Left ventricle myocardium superior (tissue), 1 donor: ENCODE data around the gene ADGRG2. TPM values are rescaled to one million over a fixed set of nuclear protein-coding genes. Genes with fewer than 3 reads are reported as not detected.
"Not testable (repeated sequence)": the region's sequence is repeated elsewhere in the genome, so short reads cannot be mapped to it uniquely, and the experiment has no call there.

Experiments used
- ATAC-seq: fragments of 200-7000 bp; cut with Tn5 transposase; one replicate; pipeline ENCODE4 v1.9.1; 2020; ENCODE audit warnings: mild to moderate bottlenecking, moderate library complexity
- DNase-seq: peaks from one replicate; pipeline ENCODE4 v3.0.0-alpha.2; 2020
- intact Hi-C: fragments of 100-400 bp; cut with micrococcal nuclease; formaldehyde crosslinking; loops from one replicate; pipeline ENCODE4 v1.11.0; 2022
- total RNA-seq: library from RNA; stranded (reverse); fragmentation: NEBNext Ultra II Directional; extraction: Animal tissue kit (Norgen Biotek cat#: 25700); gene quantifications from one replicate; pipeline ENCODE4 v1.2.1, GENCODE V29; 2021
- donor health status: DM: no; HTN: yes; CAD: no; lungs with severe emphysema.

The ADGRG2 gene
- total RNA-seq, 1 donor from 2014 or later: 0.17 TPM

DNA sequence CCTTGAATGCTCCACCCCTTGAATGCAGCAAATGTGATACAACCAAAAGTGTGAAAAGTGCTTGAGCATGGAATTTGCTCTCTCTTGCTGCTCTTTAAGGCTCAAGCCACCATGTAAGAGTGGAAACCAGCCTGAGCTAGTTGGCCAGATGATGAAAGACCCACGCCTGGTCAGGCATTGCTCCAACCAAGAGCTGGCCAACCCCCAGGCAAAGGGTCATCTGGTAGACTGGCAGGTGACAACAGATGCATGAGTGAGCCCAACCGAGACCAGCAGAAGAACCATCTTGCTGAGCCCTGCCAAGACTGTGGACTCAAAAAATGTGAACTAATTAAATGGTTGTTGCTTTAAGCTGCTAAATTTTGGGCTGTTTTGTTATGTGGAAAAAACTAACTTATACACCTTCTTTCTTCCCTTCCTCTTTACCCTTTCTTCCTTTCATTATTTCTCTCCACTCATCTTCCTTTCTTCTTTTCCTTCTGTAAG lies 32.7 kb downstream of the ADGRG2 start:
- DNase-seq (no peak), ATAC-seq (no peak)
- intact Hi-C loops: no loop called here

DNA sequence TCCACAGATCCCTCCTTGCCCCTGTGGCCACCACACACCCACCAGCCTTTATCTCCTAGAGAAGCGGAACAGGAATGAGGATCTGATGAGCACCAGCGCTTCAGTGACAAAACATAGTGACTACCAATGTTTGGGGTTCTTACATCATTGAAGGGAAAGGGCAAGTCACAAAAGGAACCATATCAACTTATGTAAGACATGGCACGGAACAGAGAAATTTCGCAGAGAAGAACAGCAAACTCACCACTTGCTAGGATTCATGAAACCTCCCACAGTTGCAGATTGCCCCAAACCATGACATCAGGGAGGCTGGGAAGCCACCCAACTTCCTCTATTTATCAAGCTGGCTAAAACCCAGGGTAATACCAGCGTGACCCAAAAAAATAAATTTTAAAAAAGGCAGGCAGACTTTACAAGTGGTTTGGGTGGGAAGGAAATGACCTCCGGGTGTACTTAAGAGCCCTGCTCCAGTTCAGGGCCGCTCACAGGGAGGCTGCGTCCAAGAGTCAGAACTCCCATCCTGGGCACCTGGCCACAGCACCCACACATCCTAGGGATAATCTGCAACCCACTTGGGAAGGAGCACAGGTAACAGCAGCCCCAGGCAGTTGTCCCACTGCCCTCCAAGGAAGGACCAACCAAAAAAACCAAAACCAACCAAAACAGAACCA lies 36.0 kb downstream of the ADGRG2 start:
- intact Hi-C loops: no loop called here
- no peak for DNase-seq
- no peak for ATAC-seq

DNA sequence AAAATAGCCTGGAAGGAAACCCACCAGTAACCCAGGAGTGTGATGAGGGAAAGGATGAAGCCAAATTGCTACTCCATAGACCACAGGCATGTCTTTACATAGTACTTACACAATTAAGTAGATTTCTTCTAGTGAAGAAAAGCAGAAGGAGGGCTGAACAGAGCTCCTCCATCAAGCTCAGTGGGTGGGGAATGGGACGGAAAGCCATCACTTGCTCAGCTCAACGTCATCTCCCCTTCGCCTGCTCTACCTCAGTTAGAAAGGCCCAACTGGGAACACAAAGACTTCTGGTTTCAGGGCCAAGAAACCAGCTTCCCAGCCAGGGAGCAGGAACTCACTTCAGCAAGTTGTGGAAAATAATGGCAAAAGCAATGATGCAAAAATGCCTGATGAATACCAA lies 36.6 kb downstream of the ADGRG2 start:
- no peak for DNase-seq
- ATAC-seq: no peak
- intact Hi-C loops: no loop called here

DNA sequence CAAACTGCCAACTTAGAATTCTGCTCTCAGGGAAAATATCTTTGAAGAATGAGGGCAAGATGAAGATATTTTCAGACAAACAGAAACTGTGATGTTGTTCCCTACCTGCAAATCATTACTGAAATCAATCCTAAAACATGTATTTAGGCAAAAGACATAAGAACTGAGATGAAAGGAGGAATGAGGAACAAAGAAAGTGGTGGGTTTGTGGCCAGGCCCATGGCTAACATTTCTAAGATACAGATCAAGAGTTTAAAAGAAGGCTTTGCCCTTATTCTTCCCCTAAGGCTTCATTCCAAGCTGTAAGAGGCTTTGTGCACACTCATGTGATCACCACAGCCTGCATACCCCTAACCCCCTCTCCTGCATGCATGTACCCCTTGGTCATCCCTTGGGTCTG lies 46.5 kb downstream of the ADGRG2 start:
- intact Hi-C loops: no loop called here
- no peak for DNase-seq
- ATAC-seq: no peak

DNA sequence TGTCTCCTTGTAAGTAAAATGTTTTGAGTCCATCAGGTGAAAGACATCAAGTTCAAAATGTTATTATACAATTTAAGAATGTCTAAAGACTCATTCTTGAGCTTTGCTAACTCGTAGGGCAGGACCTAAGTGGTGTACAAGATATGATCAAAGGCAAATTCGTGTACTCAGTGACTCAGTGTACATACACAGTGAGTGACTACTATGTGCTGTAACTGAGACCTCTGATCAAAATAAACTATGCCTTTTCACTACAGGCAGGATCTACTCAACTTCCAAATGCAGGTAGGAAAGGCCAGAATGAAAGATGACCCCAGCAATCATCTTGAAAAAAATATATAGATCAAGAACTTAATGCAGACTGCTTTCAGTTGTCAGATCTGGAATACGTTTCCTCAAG lies 49.9 kb downstream of the ADGRG2 start:
- intact Hi-C loops: no loop called here
- ATAC-seq: no peak
- no peak for DNase-seq

DNA sequence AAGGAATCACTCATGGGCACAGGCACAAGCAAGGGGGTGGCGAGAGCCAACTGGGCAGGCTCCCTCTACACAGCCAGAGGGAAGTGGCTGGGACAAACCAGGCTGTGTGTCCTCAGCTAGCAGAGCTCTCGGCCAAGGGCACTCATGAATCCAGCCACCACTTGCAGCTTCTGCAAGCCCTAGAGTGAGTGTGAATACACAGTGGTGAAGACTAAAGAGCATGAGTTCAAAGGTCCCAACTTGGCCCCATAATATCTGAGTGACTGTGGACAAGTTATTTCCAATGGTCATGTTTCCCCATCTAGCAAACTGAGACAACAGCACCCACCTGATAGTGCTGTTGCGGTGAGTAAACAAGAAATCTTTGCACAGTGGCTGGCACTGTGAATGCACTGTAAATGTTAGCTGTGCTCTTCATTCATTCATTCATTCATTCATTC lies 51.7 kb downstream of the ADGRG2 start:
- peak; percentile 39 for DNase-seq
- intact Hi-C loops: no loop called here

DNA sequence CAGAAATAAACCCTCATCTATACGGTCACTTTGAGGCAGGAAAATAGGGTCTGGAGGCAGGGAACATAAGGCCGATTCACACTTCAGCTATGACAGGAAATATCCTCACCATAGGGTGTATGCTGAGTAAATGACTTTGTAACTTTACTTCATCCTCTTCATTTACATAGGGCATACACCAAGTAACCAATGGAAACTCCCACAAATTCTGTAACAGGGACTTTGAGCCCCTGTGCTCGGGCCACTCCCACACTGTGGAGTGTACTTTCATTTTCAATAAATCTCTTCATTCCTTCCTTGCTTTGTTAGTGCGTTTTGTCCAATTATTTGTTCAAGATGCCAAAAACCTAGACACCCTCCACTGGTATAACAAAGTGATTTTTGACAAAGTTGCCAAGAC lies 55.3 kb downstream of the ADGRG2 start:
- intact Hi-C loops, ATAC-seq, DNase-seq: not testable (repeated sequence)

More for the DNA sequence above, 51.7 kb downstream of the ADGRG2 start:
- peak; percentile 68 for ATAC-seq

DNA sequence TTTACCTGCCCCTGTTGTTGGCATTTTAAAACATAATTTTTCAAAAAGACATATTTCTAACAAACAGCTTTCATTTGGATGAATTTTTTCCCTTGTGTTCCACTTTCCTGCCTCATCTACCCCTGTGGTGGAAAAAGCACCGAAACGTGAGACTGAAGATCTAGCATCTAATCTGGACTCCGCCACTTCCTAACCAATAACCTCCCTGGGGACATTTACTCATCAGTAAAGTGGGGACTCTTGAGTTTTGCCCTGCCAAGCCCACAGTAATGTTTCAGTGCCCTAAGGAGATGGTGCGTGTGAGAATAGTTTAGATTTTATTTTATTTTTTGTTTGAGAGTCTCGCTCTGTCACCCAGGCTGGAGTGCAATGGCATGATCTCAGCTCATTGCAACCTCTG lies 56.7 kb downstream of the ADGRG2 start:
- intact Hi-C loops: no loop called here
- ATAC-seq: no peak

DNA sequence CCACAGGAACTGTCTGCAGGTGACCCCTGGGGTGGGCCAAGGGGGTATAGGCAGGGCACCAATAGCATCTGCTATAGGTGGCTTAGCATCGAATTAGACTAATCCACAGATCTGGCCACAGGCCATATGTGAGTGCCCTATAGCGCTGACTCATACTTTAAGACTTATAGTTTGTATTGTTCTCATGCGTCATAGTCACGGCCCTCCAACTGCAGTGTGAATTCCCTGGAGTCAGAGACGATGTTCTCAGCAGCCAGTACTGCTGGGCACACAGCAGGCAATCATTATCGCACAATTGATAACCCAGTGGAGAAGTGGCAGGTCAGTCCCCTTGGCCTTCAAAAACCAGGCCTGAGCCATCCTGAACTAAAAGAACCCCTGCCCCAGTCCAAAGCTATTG lies 58.1 kb downstream of the ADGRG2 start:
- DNase-seq (no peak), ATAC-seq (no peak)
- intact Hi-C loops: no loop called here

More for the DNA sequence above, 56.7 kb downstream of the ADGRG2 start:
- DNase-seq: no peak

DNA sequence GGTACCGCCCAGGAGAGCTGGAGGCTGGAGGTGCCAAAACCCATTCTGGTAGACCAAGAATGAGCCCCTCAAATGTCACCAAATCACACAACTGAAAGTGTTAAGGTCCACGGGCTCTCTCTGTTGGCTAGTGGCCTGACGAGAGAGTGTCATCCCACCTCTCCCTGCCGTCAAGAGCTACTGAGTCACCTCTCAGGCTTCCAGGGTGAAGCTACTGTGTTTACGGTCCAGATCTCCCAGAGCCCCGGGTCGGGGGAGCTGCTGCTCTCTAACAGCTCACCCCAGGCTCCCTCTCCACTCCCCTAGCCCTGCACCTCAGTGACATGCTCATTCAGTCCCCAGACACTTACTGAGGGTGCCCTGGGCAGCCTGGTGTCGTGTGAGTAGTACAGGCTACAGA lies 59.2 kb downstream of the ADGRG2 start:
- no peak for DNase-seq
- intact Hi-C loops: no loop called here
- no peak for ATAC-seq

DNA sequence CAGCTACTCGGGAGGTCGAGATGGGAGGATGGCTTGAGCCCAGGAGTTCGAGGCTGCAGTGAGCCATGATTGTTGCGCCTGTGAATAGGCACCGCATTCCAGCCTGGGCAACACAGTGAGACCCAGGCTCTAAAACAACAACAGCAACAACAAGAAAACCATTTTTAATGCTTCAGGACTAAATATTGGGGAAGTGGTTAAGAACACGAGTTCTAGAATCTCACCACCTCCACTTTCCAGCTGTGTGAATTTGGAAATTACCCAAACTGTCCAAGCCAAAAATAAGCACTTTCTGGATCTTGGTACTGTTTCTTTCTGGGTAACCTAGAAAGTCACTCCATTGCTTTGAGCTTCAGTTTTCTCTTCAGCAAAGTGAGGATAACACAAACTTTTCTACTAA lies 63.2 kb downstream of the ADGRG2 start:
- DNase-seq: no peak
- intact Hi-C loops: no loop called here
- ATAC-seq: no peak

DNA sequence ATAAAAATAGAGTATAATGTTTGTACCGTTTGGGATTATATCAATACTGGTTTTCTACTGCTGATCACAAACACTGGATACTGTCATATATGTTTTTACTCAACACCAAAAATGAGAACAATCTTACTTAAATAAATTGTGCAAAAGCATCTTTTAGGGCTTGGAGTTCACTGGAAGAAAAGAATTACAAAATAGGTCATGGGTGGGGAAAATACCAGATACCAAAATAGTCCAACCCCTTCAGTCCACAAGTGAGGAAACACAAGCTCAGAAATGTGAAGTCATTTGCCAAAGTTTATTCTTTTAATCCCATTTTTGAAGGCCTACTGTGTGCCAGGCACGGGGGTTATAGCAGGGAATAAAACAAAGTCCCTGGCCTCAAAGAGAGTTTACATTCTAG lies 64.4 kb downstream of the ADGRG2 start:
- no peak for DNase-seq
- no peak for ATAC-seq
- intact Hi-C loops: no loop called here

DNA sequence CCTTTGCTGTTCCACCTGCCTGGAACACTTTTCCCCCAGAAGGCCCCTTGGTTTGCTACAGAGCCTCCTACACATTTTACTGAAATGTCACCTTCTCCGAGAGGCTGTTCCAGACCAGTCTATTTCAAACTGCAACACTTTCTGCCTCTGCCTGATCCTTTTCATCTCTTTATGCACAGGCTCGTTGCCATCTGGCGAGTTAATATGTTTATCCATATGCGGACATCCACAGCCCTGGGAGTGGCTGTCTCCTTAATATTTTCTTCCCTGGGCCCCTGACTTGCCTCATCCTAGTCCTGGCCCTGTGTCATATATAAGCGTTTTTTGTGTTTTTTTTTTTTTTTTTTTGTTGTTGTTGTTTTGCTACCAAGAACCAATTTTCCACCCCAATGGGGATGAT lies 73.2 kb downstream of the ADGRG2 start:
- intact Hi-C loops: no loop called here
- ATAC-seq: no peak
- DNase-seq: no peak

DNA sequence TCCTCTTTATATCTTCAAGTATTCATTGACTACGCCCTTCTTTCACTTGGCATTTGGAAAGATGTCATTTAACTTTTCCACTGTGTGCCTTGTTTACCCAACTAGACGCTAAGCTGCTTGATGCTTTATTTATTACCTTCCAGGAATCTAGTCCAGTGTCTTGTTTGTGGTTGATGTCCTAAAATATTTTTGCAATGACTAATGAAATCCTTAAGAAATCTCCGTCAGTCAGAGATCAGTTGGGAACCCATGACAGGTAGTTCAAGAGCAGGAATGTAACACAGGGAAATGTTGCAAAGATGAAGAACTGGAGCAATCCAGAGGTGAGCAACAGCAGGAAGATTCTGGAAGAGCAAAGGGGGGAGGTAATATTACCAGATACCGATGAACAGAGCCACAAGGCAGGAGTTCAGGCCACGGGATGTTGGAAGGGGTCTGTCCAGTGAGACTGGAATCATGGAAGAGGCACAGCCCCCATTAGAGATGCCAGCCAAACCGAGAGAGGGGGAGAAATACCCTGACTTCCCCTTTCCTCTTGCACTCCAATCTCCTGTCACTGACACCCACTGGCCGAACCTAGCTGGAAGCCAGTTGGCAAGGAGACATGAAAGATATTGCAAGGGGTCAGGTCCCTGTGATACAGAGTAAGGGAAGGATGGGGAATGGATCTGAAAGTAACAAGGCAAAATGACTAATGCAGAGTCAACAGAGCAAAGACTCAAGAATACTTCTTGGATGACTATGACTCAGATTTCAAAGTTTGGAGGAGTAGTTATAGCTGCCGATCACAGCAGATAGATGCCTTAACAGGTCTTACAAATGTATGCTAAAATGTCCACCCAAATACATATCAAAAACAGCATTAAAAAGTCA lies 75.7 kb downstream of the ADGRG2 start:
- ATAC-seq (no peak), DNase-seq (no peak)
- intact Hi-C loops: no loop called here

DNA sequence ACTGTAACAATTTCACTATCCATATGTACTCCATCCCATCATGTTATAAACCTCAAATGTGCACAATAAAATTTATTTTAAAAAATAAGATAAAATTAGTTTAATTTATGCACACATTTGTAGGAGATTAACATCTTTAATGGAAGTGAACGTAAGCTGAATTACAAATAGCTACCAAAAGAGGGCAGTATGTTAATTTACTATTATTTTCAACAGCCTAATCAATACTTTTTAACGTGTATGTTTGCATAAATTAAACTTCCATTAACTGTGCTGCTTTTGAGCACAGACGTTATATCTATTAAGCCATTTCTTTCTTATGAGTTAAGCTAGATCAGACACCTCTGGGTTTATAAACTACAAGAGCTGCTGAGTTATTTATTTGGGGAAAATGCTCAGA lies 81.9 kb downstream of the ADGRG2 start:
- intact Hi-C loops: no loop called here
- ATAC-seq (no peak), DNase-seq (no peak)

DNA sequence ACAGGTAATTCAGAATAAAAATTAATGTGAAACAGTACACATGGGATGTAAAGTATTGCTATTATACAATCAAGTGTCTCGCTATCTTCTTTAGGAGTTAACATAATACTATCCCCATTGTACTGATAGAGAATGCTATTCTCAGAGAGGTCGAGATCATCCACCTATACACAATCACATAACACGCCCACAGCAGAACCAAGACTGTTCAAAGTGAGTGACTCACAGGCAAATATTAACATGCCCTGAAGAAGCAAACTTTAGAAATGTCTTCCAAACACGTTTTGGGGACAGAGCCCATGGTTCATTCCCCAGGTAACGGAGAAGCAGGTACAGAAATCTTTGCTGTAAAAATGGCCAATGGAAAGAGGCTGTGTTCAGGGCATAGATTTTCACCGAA lies 88.2 kb downstream of the ADGRG2 start:
- no peak for ATAC-seq
- intact Hi-C loops: no loop called here
- no peak for DNase-seq

DNA sequence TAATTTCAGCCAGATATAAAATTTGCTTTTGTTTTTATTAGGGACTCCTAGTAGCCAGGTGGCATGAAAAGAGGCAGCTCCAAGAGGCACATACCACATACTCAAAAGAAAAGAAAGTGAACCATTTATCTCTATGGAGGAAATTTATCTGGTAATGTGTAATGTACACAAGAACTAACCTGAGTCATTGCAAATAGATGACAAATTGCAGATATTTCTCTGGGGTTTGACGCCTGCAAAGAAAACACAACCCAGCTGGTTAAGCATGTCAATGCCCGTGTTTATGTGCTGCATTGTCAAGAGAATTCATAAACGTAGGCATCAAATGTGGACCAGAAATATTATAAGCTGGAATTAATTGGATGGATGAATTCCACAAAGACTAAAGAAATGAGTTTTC lies 91.5 kb downstream of the ADGRG2 start:
- no peak for ATAC-seq
- no peak for DNase-seq
- intact Hi-C loops: no loop called here

DNA sequence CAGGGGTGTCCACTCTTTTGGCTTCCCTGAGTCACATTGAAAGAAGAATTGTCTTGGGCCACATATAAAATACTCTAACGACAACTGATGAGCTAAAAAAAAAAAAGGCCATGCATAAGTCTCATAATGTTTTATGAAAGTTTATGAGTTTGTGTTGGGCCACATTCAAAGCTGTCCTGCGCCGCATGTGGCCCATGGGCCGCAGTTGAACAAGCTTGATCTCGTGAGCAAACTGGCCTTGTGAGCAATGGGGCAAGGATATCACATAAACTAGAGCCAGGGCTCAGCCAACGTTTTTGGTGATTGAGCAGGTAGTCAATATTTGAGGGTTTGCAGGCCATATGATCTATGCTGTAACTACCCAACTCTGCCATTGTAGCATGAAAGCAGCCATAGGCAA lies 93.7 kb downstream of the ADGRG2 start:
- DNase-seq: no peak
- intact Hi-C loops: no loop called here
- no peak for ATAC-seq

DNA sequence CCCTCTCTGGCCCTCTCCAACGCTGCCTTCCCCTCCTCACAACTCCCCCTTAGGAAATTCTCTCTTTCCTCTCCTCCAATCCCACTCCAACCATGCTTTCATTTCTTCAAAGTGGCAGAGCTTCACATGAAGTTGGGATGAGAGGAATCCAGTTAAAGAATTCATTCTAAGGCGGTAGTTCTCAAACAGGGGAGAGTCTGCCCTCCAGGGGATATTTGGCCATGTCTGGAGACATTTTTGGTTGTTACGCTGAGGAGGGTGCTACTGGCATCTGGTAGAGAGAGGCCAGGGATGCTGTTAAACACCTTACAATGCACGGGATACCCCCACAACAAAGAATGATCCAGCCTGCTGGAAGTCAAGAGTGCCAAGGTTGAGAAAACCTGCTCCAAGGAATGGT lies 97.9 kb downstream of the ADGRG2 start:
- no peak for ATAC-seq
- DNase-seq: no peak
- intact Hi-C loops: no loop called here

DNA sequence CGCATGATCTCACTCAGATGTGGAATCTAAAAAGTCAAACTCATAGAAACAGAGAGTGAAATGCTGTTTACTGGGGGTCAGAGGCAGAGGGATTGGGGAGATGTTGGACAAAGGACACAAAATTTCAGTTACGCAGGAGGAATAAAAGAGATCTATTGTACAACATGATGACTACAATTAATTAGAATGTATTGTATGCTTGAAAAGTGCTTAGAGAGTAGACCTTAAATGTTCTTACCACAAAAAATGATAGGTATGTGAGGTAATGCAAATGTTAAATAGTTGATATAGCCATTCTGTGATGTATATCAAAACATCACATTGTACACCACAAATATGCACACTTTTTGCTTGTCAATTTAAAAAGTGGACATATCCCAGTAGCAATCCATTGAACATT lies 102.3 kb downstream of the ADGRG2 start:
- intact Hi-C loops: no loop called here
- ATAC-seq (no peak), DNase-seq (no peak)

DNA sequence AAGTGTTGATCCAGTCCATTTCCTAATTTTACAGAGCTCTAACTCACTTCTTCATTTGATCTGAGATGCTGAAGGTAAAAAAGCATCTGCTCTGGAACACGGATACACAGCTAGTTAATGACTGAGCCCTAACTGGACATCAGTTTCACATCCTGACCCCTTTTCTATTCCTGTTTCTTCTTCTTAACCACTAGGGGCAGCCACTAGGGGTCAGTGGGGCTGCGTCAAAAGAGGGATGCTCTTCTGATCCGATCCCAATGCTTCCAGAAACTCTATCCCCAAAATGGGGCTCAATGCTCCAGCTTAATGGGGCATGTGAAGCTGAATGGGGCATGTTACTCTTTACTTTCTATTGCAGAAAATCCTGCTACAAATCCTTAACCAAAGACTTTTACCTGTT lies 105.0 kb downstream of the ADGRG2 start:
- intact Hi-C loops: no loop called here
- ATAC-seq: no peak
- no peak for DNase-seq
